Measurements from ENCODE around the gene MINK1.

DNA sequence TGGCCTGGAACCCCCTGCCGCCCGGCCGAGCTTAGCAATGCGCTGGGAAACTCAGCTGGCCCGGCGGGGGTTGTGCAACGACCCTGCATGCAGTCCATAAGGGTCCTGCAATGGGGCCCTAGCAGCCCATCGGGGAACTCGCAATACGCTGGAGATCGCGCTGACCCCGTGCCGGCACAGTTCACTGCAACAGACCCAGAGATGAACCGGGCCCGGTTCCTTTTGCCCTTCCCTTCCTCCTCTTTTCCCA lies 106.3 kb downstream of the MINK1 start:
- no peak for TF ChIP-seq POLR2A (IDR thresholded peaks at IDR 0.05)
- TF ChIP-seq, protein P1, sequence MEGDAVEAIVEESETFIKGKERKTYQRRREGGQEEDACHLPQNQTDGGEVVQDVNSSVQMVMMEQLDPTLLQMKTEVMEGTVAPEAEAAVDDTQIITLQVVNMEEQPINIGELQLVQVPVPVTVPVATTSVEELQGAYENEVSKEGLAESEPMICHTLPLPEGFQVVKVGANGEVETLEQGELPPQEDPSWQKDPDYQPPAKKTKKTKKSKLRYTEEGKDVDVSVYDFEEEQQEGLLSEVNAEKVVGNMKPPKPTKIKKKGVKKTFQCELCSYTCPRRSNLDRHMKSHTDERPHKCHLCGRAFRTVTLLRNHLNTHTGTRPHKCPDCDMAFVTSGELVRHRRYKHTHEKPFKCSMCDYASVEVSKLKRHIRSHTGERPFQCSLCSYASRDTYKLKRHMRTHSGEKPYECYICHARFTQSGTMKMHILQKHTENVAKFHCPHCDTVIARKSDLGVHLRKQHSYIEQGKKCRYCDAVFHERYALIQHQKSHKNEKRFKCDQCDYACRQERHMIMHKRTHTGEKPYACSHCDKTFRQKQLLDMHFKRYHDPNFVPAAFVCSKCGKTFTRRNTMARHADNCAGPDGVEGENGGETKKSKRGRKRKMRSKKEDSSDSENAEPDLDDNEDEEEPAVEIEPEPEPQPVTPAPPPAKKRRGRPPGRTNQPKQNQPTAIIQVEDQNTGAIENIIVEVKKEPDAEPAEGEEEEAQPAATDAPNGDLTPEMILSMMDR (IDR thresholded peaks at IDR 0.05), result no peak
- TF ChIP-seq EP300 (IDR thresholded peaks at IDR 0.05), result no peak

All from gastroesophageal sphincter (tissue), 3 donors.